CD4-positive, alpha-beta T cell treated with Interferon gamma for 1 hour (primary cell): ENCODE data around the gene VPS35L.

Experiments
- DNase-seq: peaks from one replicate; pipeline ENCODE4 v3.0.0-alpha.2; 2020

VPS35L gene

DNA sequence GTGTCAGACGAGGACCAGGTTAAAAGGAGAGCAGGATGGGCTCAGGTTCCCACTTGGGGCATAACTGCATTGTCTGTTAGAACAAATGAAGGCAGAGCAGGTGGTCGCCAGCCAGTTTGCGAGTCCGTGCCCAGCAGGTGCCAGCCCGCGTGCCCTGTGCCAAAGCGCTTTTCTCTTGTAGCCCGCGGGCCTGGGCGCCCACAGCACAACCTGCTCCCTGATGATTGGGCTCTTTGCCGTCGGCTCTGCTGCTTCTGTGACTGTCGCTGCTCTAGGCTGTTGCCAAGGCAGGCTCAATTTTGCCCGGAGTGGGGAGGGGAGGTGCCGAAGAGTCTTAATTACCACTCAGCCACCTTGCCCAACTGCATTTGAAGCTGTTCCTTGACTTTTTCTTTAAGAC lies 141.5 kb downstream of the VPS35L start:
- no peak for DNase-seq

- no peak for DNase-seq
Measured at GRCh38 chr16:19697756-19698318, 142.3 kb downstream of the VPS35L start.

- DNase-seq, result no peak
Measured at GRCh38 chr16:19698480-19699465, 143.3 kb downstream of the VPS35L start.

GRCh38 chr16:19699472-19699871 lies 144.0 kb downstream of the VPS35L start:
- no peak for DNase-seq

DNA sequence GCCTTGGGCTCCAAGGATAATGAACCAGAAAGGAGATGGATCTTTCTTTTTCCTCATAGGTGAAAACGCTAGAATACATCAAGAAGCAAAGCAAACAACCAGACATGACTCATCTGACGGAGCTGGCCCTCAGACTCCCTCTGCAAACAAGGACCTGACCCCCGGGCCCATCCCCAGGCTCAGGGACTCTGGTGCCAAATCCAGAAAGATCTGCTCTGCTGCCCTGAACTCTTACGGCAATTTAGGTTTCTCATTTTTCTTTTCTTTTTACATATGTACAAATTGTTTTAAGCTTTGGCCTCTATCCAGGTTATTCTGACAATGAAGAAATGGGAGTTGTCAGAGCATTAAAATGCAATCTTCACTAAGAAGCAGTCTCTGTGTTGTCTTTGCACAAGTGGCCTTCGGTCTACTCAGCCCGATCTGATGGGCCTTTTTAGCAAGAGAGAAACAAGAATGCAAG lies 144.8 kb downstream of the VPS35L start:
- DNase-seq, result no peak

DNA sequence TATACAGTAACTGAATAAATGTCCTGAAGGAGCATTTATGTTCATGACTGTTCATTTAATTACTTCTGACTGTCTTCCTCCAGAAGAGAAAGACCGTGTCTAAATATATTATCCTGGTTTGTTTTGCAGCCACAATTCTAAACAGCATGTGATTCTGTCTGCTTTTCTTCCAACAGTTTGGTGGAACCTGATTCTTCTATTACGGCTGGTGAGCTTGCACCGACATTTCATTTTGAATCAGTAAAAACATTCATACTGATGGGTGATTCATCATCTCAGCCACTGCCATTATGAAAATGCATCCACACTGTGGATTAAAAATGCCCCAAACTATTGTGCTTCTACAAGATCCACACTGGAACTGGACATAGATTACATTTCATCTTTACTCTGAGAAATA lies 145.6 kb downstream of the VPS35L start:
- no peak for DNase-seq

- DNase-seq, result no peak
Measured at GRCh38 chr16:19703172-19703889, 147.8 kb downstream of the VPS35L start.

DNA sequence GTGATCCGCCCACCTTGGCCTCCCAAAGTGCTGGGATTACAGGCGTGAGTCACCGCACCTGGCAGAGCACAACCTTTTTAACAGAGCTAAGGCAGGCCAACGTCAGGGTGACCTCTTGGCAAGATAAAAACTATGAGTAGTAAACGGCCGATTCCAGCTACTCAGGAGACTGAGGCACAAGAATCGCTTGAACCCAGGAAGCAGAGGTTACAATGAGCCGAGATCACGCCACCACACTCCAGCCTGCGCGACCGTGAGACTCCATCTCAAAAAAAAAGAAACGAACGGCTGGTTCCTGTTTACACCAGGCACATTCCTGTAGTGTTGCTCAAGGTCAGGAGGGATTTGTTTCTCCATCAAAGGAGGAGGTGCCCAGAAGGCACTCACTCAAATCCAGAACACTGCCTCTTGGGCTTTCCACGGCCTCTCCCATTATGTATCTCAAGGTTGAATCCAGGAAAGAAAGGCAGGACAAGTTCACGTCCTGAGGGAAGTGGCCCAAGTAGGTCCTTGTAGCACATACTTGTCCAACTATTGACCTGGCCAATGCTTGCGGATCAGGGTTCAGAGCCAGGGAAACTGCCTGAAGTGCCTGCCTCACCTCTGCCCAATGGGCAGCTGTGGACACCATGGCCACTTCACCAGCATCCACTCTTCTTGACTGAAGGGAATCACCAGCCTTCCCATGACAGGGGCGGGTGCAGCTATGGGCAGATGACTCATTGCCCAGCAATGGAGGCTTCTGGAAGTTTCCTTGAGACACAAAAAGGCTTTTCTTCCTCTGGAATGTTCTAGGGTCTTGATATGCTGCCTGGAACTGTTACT lies 149.0 kb downstream of the VPS35L start:
- no peak for DNase-seq

DNA sequence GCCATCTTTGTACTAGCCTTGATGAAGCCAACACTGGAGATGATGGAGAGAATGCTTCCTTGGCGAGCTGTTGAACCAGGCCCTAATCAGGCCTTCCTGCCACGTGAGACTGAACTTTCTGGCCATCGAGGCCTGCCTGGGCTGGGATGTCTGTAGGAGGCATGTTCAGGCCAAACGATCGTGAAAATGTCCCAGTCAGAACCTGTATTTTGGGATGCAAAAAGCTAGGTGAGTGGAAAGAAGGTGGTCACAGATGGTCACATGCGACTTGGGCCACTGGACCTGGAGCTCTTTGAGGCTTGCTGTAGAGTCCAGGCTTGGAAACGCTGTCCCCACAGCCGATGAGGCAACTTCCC lies 149.6 kb downstream of the VPS35L start:
- DNase-seq, result no peak

DNA sequence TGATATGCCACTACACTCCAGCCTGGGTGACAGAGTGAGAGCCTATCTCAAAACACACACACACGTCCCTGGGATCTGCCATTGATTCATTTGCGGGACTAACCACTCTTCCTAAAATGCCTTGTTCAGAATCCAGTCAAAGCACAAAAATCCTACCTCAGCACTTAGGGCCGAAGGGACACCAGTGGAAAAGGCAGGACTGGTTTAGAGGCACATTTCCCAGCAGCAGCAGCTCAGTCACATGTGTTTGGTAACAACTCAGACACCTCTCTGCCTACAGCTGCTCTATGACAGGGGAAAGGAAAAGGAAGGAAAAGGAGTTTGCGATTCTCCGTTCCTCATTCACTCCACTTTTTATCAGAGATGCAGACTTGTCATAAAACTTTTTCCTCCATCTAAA lies 150.3 kb downstream of the VPS35L start:
- no peak for DNase-seq

GRCh38 chr16:19706846-19707245 lies 151.3 kb downstream of the VPS35L start:
- no peak for DNase-seq

- DNase-seq, result no peak
Measured at GRCh38 chr16:19707569-19708295, 152.2 kb downstream of the VPS35L start.

GRCh38 chr16:19708296-19709205 lies 153.0 kb downstream of the VPS35L start:
- DNase-seq, result no peak

GRCh38 chr16:19709381-19710136 lies 154.1 kb downstream of the VPS35L start:
- no peak for DNase-seq

DNA sequence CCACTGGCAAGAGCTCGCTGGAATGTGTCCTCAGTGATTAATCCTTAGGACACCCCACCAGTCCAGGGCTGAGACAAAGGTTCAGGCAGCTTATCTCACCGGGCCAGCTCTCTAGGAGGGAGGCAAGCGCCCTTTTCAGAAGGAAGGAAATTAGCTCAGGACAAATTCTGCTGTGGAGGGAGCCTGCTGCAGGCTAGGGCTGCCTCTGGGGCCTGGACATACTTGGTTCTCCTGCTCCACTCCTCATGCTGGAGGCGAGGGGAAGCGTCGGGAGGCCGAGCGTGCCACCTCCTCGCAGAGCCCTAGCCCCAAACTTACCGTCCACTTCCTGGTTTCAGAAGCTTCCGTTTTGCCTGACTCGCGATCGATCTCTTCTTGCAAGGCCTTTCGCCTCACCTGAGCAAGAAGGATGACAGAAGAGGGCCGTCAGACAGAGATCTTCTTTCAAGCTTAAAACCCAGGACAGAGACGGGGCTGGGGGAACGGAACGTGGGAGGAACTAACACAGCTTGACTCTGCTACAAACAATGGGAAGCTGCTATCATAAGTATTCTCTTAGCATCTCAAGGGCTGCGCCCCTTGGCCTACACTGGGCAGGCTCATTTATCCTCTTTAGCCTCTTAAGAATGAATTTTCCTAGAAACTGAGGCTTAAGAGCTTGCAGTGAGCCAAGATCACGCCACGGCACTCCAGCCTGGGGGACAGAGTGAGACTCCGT lies 154.8 kb downstream of the VPS35L start:
- DNase-seq, result no peak

- no peak for DNase-seq
Measured at GRCh38 chr16:19710991-19711545, 155.6 kb downstream of the VPS35L start.

GRCh38 chr16:19711643-19712042 lies 156.1 kb downstream of the VPS35L start:
- DNase-seq, result no peak

DNA sequence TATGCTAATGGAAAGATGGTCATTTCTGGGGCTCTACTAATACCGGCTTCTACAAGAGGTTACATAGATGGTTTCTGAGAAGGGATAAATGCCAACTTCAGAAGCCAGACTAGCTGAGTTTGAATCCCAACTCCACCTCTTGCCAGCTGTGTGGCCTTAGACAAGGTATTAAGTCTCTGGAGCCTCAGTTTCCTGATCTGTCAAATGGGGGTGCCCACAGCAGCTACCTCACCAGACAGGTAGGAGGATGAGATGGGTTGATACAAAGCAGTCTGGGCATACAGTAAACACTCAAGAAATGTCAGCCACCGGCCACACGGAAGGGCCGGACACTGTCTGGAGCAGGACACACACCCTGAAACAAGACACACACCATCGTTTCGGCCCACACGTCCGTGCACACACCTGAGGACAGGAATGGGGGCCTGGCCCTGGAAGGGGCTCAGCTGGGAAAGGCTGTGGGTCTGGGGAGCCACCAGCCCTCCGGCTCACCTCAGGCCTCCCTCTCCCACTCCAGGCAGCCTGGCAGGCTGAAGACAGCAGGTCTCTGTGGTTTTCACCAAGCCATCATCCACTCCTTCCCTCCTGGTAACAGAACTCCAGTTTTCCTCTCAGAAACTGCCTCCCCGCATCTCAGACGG lies 157.0 kb downstream of the VPS35L start:
- no peak for DNase-seq

GRCh38 chr16:19713697-19714096 lies 158.2 kb downstream of the VPS35L start:
- DNase-seq, result no peak
